GM12865 (cell line): ENCODE data around the gene DLG1.

Source experiments
- DNase-seq: peaks from one replicate; pipeline ENCODE4 v3.0.0; 2010; ENCODE audit warnings: low read depth
- H3K4me3 ChIP-seq: 2 replicates; pipeline ENCODE4 v1.5.1; 2011; ENCODE audit warnings: mild to moderate bottlenecking, low read depth, low read length, control low read depth
- TF ChIP-seq, protein P1 (sequence below): IDR thresholded peaks from 2 replicates; pipeline ENCODE4 v1.5.1; 2011; ENCODE audit warnings: low read length, control low read depth, low read depth, inconsistent platforms; ENCODE audit not compliant: insufficient read depth; ENCODE audit errors: missing control alignments

The DLG1 gene

GRCh38 chr3:197088370-197088769 is 210.0 kb downstream of the DLG1 start:
- DNase-seq, result no peak
- TF ChIP-seq, protein P1, sequence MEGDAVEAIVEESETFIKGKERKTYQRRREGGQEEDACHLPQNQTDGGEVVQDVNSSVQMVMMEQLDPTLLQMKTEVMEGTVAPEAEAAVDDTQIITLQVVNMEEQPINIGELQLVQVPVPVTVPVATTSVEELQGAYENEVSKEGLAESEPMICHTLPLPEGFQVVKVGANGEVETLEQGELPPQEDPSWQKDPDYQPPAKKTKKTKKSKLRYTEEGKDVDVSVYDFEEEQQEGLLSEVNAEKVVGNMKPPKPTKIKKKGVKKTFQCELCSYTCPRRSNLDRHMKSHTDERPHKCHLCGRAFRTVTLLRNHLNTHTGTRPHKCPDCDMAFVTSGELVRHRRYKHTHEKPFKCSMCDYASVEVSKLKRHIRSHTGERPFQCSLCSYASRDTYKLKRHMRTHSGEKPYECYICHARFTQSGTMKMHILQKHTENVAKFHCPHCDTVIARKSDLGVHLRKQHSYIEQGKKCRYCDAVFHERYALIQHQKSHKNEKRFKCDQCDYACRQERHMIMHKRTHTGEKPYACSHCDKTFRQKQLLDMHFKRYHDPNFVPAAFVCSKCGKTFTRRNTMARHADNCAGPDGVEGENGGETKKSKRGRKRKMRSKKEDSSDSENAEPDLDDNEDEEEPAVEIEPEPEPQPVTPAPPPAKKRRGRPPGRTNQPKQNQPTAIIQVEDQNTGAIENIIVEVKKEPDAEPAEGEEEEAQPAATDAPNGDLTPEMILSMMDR, result no peak

GRCh38 chr3:197085137-197085536 is 213.3 kb downstream of the DLG1 start:
- no peak for DNase-seq
- TF ChIP-seq, protein P1, result no peak
- H3K4me3 ChIP-seq, result no peak overlapping the region

More at GRCh38 chr3:197088370-197088769, 210.0 kb downstream of the DLG1 start:
- no peak overlapping the region for H3K4me3 ChIP-seq

DNA sequence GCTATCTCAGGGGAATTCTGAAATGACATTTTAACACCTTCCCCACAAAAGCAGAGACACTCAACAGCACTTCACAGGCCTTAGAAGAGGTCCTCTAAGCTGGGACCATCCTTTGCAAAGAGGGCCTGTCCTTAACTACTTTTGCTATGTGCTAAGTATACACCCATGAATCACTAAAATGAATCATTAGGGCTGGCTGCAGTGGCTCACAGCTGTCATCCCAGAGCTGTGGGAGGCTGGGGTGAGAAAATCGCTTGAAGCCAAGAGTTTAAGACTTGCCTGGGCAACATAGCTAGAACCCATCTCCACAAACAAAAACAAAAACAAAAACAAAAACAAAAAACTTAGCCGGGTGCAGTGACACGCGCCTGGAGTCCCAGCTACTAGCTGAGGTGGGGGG is 214.9 kb downstream of the DLG1 start:
- TF ChIP-seq, protein P1, result no peak
- H3K4me3 ChIP-seq, result no peak overlapping the region
- no peak for DNase-seq

GRCh38 chr3:197082871-197083270 is 215.5 kb downstream of the DLG1 start:
- TF ChIP-seq, protein P1, result no peak
- DNase-seq, result no peak

GRCh38 chr3:197080344-197080743 is 218.1 kb downstream of the DLG1 start:
- TF ChIP-seq, protein P1, result no peak
- no peak overlapping the region for H3K4me3 ChIP-seq
- DNase-seq, result no peak

More at GRCh38 chr3:197082871-197083270, 215.5 kb downstream of the DLG1 start:
- no peak overlapping the region for H3K4me3 ChIP-seq

DNA sequence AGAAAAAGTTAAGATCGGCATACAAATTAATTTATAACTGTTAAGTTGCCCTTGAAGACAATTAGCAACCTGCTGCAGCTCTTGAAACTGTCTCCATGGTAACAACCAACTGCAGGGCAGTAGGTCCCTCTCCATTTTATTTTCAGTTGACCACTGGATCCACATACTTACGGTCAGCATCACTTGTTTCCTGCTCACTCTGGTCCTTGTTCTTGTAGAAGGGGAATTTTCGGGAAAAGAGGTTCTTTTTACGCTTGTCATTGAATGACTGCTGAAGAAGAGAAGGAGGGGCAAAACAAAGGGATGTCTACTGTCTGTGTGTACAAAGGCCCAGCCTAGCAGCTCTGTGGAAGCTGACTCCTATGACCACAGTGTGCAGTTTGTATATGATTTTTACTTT is 222.0 kb downstream of the DLG1 start:
- TF ChIP-seq, protein P1, result no peak
- H3K4me3 ChIP-seq, result no peak overlapping the region
- no peak for DNase-seq

GRCh38 chr3:197068077-197068476 is 230.3 kb downstream of the DLG1 start:
- TF ChIP-seq, protein P1, result no peak
- DNase-seq, result no peak
- H3K4me3 ChIP-seq, result no peak overlapping the region
